ENCODE results near the gene KCNMA1. TPM values are rescaled to one million over a fixed set of nuclear protein-coding genes. Genes with fewer than 3 reads are reported as not detected.

KCNMA1 gene
- total and polyA plus RNA-seq, 5 experiments from 2014 or later = not detected

- POLR2A ChIA-PET = no interaction called here
- H3K4me3 Mint-ChIP-seq = no peak overlapping the region
- peaks cover 0 to 36% (median 5%) of the 10 kb centered on the region in 5 donors for H3K27me3 Mint-ChIP-seq
- H3K36me3 Mint-ChIP-seq = peaks cover 0 to 19% (median 0%) of the 10 kb centered on the region in 3 donors
- DNase-seq (no peak), ATAC-seq (no peak)
- H3K27ac Mint-ChIP-seq = no peak overlapping the region
- H3K4me1 Mint-ChIP-seq = peaks cover 0 to 2% (median under 1%) of the 10 kb centered on the region in 4 donors
- H3K9me3 Mint-ChIP-seq = peaks cover 3 to 19% (median 7%) of the 10 kb centered on the region in 9 donors
These were observed 89.5 kb downstream of the KCNMA1 start for GRCh38 chr10:77548157-77548556.

GRCh38 chr10:77547307-77548050 is 90.1 kb downstream of the KCNMA1 start:
- Mint-ChIP-seq H3K9me3 (peaks cover 4 to 26% (median 12%) of the 10 kb centered on the region in 9 donors), H3K4me1 (peaks cover 0 to 7% (median under 1%) of the 10 kb centered on the region in 4 donors), H3K27ac (no peak overlapping the region), H3K4me3 (no peak overlapping the region), H3K27me3 (peaks cover 0 to 40% (median 5%) of the 10 kb centered on the region in 5 donors), H3K36me3 (peaks cover 0 to 22% (median 0%) of the 10 kb centered on the region in 3 donors)
- ATAC-seq = no peak
- no peak for DNase-seq
- POLR2A ChIA-PET = no interaction called here

DNA sequence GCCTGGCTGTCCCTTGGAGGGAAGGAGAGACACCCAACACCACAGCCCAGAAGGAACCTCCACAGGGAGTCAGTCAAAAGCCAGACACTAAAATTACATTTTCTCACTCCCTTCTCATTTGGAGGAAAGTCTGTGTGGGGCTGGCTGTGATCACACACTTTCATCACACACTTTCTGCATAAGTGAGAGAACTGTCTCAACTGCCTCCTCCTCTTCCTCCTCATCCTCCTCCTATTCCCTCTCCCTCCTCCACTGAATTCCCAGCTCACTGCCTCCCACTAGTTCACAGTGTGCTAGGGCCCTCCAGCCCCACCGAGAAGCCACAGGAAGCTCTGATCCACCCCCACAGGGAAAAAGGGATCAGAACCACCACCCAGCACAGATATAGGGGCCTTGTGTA is 91.6 kb downstream of the KCNMA1 start:
- H3K36me3 Mint-ChIP-seq = peaks cover 0 to 22% (median 0%) of the 10 kb centered on the region in 3 donors
- no peak for DNase-seq
- no peak for ATAC-seq
- H3K27ac Mint-ChIP-seq = no peak overlapping the region
- peaks cover 9 to 40% (median 20%) of the 10 kb centered on the region in 9 donors for H3K9me3 Mint-ChIP-seq
- no peak overlapping the region for H3K4me3 Mint-ChIP-seq
- peaks cover 0 to 40% (median 5%) of the 10 kb centered on the region in 5 donors for H3K27me3 Mint-ChIP-seq
- H3K4me1 Mint-ChIP-seq = peaks cover 0 to 19% (median under 1%) of the 10 kb centered on the region in 4 donors
- POLR2A ChIA-PET = no interaction called here

DNA sequence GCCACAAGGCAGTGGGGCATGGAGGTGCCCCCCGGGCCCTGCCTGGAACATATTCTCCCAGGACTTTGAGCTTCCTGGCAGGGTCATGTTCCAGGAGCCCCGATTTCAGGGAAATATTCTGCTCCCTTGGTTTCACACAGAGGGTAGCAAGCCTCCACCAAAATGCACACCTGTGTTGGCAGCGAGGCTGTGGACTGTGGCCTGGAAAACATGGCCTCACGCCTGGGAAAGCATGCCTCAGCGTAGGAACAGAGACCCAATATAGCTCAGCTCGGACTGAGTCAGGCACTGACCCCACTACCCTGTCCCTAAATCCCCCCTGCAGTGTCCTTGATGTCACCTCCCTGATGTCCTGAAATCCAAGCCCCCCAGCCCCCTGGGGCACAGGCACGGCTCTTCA is 92.0 kb downstream of the KCNMA1 start:
- Mint-ChIP-seq H3K27ac (no peak overlapping the region), H3K9me3 (peaks cover 11 to 45% (median 20%) of the 10 kb centered on the region in 9 donors), H3K4me1 (peaks cover 0 to 22% (median under 1%) of the 10 kb centered on the region in 4 donors), H3K27me3 (peaks cover 0 to 40% (median 5%) of the 10 kb centered on the region in 5 donors), H3K4me3 (no peak overlapping the region), H3K36me3 (peaks cover 0 to 22% (median 1%) of the 10 kb centered on the region in 3 donors)
- ATAC-seq (no peak), DNase-seq (no peak)
- POLR2A ChIA-PET = no interaction called here

GRCh38 chr10:77544617-77545016 is 93.0 kb downstream of the KCNMA1 start:
- Mint-ChIP-seq H3K27ac (no peak overlapping the region), H3K4me3 (no peak overlapping the region), H3K27me3 (peaks cover 0 to 40% (median 7%) of the 10 kb centered on the region in 5 donors), H3K9me3 (peaks cover 11 to 46% (median 20%) of the 10 kb centered on the region in 9 donors), H3K4me1 (peaks cover 0 to 22% (median under 1%) of the 10 kb centered on the region in 4 donors), H3K36me3 (peaks cover 0 to 22% (median 1%) of the 10 kb centered on the region in 3 donors)
- ATAC-seq (no peak), DNase-seq (no peak)
- POLR2A ChIA-PET = no interaction called here

- Mint-ChIP-seq H3K27me3 (peaks cover 0 to 40% (median 7%) of the 10 kb centered on the region in 5 donors), H3K4me1 (peaks cover 0 to 22% (median under 1%) of the 10 kb centered on the region in 4 donors)
These were observed 94.8 kb downstream of the KCNMA1 start for GRCh38 chr10:77542710-77543259.

DNA sequence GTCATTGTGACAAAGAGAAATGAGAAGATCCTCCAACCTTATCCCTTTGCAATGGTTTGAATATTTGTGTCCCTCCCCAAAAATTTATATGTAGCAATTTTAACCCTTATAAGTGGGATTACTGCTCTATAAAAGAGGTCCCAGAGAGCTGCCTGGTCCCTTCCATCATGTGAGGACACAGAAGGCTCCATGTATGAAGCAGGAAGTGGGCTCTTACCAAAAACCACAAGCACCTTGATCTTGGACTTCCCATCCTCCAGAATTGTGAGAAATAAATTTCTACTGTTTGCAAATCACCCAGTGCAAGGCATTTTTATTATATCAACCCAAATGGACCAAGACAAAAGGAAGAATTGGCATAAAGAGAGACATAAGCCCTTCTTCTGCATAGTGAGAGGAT is 95.7 kb downstream of the KCNMA1 start:
- H3K36me3 Mint-ChIP-seq = peaks cover 0 to 22% (median 1%) of the 10 kb centered on the region in 3 donors
- H3K4me3 Mint-ChIP-seq = no peak overlapping the region
- H3K4me1 Mint-ChIP-seq = peaks cover 0 to 22% (median under 1%) of the 10 kb centered on the region in 4 donors
- H3K9me3 Mint-ChIP-seq = peaks cover 11 to 46% (median 20%) of the 10 kb centered on the region in 9 donors
- H3K27ac Mint-ChIP-seq = no peak overlapping the region
- POLR2A ChIA-PET = no interaction called here
- no peak for DNase-seq
- peaks cover 0 to 37% (median 7%) of the 10 kb centered on the region in 5 donors for H3K27me3 Mint-ChIP-seq
- no peak for ATAC-seq

More at GRCh38 chr10:77542710-77543259, 94.8 kb downstream of the KCNMA1 start:
- Mint-ChIP-seq H3K27ac (no peak overlapping the region), H3K4me3 (no peak overlapping the region), H3K9me3 (peaks cover 11 to 46% (median 20%) of the 10 kb centered on the region in 9 donors), H3K36me3 (peaks cover 0 to 22% (median 1%) of the 10 kb centered on the region in 3 donors)
- POLR2A ChIA-PET = no interaction called here
- DNase-seq (no peak), ATAC-seq (no peak)

DNA sequence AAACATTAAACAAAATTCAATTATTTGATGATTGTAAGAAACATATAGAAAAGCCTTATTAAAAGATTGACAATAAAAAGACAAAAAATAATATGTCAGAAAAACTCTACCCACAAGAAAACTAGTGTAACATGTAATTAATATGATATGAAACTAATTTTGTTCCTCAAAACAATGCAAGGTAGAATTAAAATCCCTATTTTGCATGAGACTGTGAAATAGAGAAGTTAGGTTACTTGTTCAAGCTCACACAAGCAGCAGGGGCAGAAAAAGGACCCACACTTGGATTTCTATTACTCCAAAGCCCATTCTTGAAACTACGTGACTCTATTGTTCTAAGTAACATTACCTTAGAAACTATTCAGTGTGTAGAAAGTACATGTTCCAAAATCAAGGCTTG is 96.4 kb downstream of the KCNMA1 start:
- peaks cover 0 to 22% (median 1%) of the 10 kb centered on the region in 3 donors for H3K36me3 Mint-ChIP-seq
- H3K27ac Mint-ChIP-seq = no peak overlapping the region
- H3K27me3 Mint-ChIP-seq = peaks cover 0 to 30% (median 6%) of the 10 kb centered on the region in 5 donors
- H3K4me1 Mint-ChIP-seq = peaks cover 0 to 22% (median 0%) of the 10 kb centered on the region in 4 donors
- no peak overlapping the region for H3K4me3 Mint-ChIP-seq
- H3K9me3 Mint-ChIP-seq = peaks cover 11 to 46% (median 20%) of the 10 kb centered on the region in 9 donors
- POLR2A ChIA-PET = no interaction called here
- DNase-seq (no peak), ATAC-seq (no peak)

- peaks cover 0 to 22% (median 0%) of the 10 kb centered on the region in 4 donors for H3K4me1 Mint-ChIP-seq
- POLR2A ChIA-PET = no interaction called here
- peaks cover 0 to 17% (median 5%) of the 10 kb centered on the region in 5 donors for H3K27me3 Mint-ChIP-seq
- no peak for DNase-seq
- H3K27ac Mint-ChIP-seq = no peak overlapping the region
- no peak overlapping the region for H3K4me3 Mint-ChIP-seq
- H3K9me3 Mint-ChIP-seq = peaks cover 11 to 39% (median 18%) of the 10 kb centered on the region in 9 donors
- no peak for ATAC-seq
- peaks cover 0 to 15% (median 1%) of the 10 kb centered on the region in 3 donors for H3K36me3 Mint-ChIP-seq
These were observed 98.3 kb downstream of the KCNMA1 start for GRCh38 chr10:77539147-77539935.

DNA sequence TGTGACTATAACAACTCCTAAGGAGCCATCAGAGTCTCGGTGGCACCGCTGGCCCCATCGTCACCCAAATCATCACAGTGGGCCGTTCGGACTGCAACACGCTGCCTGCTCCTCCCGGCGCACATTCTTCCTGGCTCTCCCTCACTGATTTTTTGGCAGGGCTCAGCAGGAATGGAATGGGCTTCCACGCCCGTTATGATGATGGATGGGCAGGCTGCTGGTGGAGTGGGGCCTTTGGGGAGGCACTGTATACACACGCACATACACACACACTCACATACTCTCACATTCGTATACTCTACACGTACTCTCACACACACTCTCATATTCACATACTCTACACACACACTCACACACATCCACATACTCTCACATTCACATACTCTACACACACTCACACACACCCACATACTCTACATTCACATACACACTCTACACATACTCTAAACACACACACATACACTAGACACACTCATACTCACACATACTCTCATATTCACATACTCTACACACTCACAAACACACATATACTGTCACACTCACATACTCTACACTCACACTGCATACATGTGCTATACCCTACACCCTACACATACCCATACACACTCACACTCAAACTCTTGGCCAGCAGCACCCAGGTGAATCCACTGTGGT is 99.8 kb downstream of the KCNMA1 start:
- Mint-ChIP-seq H3K27ac (no peak overlapping the region), H3K9me3 (peaks cover 2 to 24% (median 8%) of the 10 kb centered on the region in 9 donors), H3K36me3 (peaks cover 0 to 1% (median under 1%) of the 10 kb centered on the region in 3 donors), H3K27me3 (peaks cover 0 to 9% (median 7%) of the 10 kb centered on the region in 5 donors), H3K4me1 (peaks cover 0 to 18% (median 0%) of the 10 kb centered on the region in 4 donors), H3K4me3 (no peak overlapping the region)
- ATAC-seq (no peak), DNase-seq (no peak)
- POLR2A ChIA-PET = no interaction called here

GRCh38 chr10:77537071-77537470 is 100.5 kb downstream of the KCNMA1 start:
- peaks cover 0 to 1% (median 0%) of the 10 kb centered on the region in 3 donors for H3K36me3 Mint-ChIP-seq
- no peak for DNase-seq
- H3K9me3 Mint-ChIP-seq = peaks cover 0 to 16% (median 4%) of the 10 kb centered on the region in 9 donors
- no peak overlapping the region for H3K4me3 Mint-ChIP-seq
- no peak for ATAC-seq
- POLR2A ChIA-PET = no interaction called here
- H3K27me3 Mint-ChIP-seq = peaks cover 0 to 9% (median 7%) of the 10 kb centered on the region in 5 donors
- peaks cover 0 to 11% (median 0%) of the 10 kb centered on the region in 4 donors for H3K4me1 Mint-ChIP-seq
- H3K27ac Mint-ChIP-seq = no peak overlapping the region

- H3K27me3 Mint-ChIP-seq = peaks cover 0 to 12% (median 8%) of the 10 kb centered on the region in 5 donors
- H3K4me3 Mint-ChIP-seq = no peak overlapping the region
- H3K9me3 Mint-ChIP-seq = no peaks in the 10 kb centered on the region
- H3K4me1 Mint-ChIP-seq = no peaks in the 10 kb centered on the region
- POLR2A ChIA-PET = no interaction called here
- DNase-seq (no peak), ATAC-seq (no peak)
- H3K27ac Mint-ChIP-seq = no peak overlapping the region
- H3K36me3 Mint-ChIP-seq = no peaks in the 10 kb centered on the region
These were observed 103.7 kb downstream of the KCNMA1 start for GRCh38 chr10:77533887-77534278.

All from naive thymus-derived CD8-positive, alpha-beta T cell (primary cell).